GM23338 (cell line): ENCODE data around the gene ERMP1. TPM values are rescaled to one million over a fixed set of nuclear protein-coding genes. Genes with fewer than 3 reads are reported as not detected.

ENCODE experiments used
- ATAC-seq: fragments of 200-7000 bp; cut with Tn5 transposase; 3 replicates; pipeline ENCODE4 v1.9.1; 2020
- DNase-seq: peaks from one replicate; pipeline ENCODE4 v3.0.0-alpha.2; 2015; ENCODE audit warnings: low spot score
- H2AFZ ChIP-seq: fragments of 200-600 bp; sonication (generic); 2 replicates; pipeline ENCODE4 v1.8.0; 2016; ENCODE audit warnings: antibody characterized with exemption, mild to moderate bottlenecking, moderate library complexity
- H3F3A ChIP-seq: fragments of 200-600 bp; sonication (generic); replicated peaks from 2 replicates; pipeline ENCODE4 v1.8.0; 2017; ENCODE audit warnings: antibody characterized with exemption, mixed run types, low read depth
- H3K27ac ChIP-seq: fragments of 200-600 bp; sonication (generic); 2 replicates; pipeline ENCODE4 v1.6.1; 2016; ENCODE audit warnings: low read depth
- H3K27me3 ChIP-seq: fragments of 200-600 bp; sonication (generic); 2 replicates; pipeline ENCODE4 v1.8.0; 2016; ENCODE audit warnings: mild to moderate bottlenecking, mixed run types, moderate library complexity; ENCODE audit not compliant: insufficient read depth
- H3K36me3 ChIP-seq: fragments of 200-600 bp; sonication (generic); 2 replicates; pipeline ENCODE4 v1.8.0; 2016; ENCODE audit warnings: mild to moderate bottlenecking; ENCODE audit not compliant: insufficient read depth
- H3K4me1 ChIP-seq: fragments of 200-600 bp; sonication (generic); 2 replicates; pipeline ENCODE4 v1.8.0; 2016; ENCODE audit warnings: mild to moderate bottlenecking, moderate library complexity; ENCODE audit not compliant: insufficient read depth
- H3K4me2 ChIP-seq: fragments of 200-600 bp; sonication (generic); 2 replicates; pipeline ENCODE4 v1.7.1; 2017; ENCODE audit warnings: mixed run types
- H3K4me3 ChIP-seq: fragments of 200-600 bp; sonication (generic); 2 replicates; pipeline ENCODE4 v1.6.1; 2016; ENCODE audit warnings: mixed run types
- H3K79me2 ChIP-seq: fragments of 200-600 bp; sonication (generic); replicated peaks from 2 replicates; pipeline ENCODE4 v1.8.0; 2017; ENCODE audit warnings: mild to moderate bottlenecking; ENCODE audit not compliant: insufficient read depth
- H3K9me2 ChIP-seq: fragments of 200-600 bp; sonication (generic); 2 replicates; pipeline ENCODE4 v1.8.0; 2017; ENCODE audit not compliant: insufficient read depth
- H4K20me1 ChIP-seq: fragments of 200-600 bp; sonication (generic); replicated peaks from 2 replicates; pipeline ENCODE4 v1.8.0; 2017; ENCODE audit warnings: mild to moderate bottlenecking; ENCODE audit not compliant: insufficient read depth
- H3K27ac Mint-ChIP-seq: 2 replicates; pipeline ENCODE4 v1.8.0; 2020; ENCODE audit warnings: inconsistent platforms, mild to moderate bottlenecking, moderate library complexity, mixed read lengths
- H3K27me3 Mint-ChIP-seq: 3 replicates; pipeline ENCODE4 v1.8.0; 2022; ENCODE audit warnings: low read depth, mild to moderate bottlenecking, moderate library complexity, mixed read lengths, inconsistent platforms; ENCODE audit not compliant: insufficient read depth, poor library complexity
- H3K36me3 Mint-ChIP-seq: 3 replicates; pipeline ENCODE4 v1.8.0; 2021; ENCODE audit warnings: low read depth, mild to moderate bottlenecking, inconsistent platforms, moderate library complexity, mixed read lengths
- H3K4me1 Mint-ChIP-seq: 3 replicates; pipeline ENCODE4 v1.8.0; 2020; ENCODE audit warnings: mild to moderate bottlenecking, inconsistent platforms, mixed read lengths
- H3K4me3 Mint-ChIP-seq: 3 replicates; pipeline ENCODE4 v1.8.0; 2021; ENCODE audit warnings: moderate library complexity, mild to moderate bottlenecking, inconsistent platforms, mixed read lengths
- H3K9me3 Mint-ChIP-seq: 3 replicates; pipeline ENCODE4 v1.8.0; 2020; ENCODE audit warnings: moderate library complexity, mild to moderate bottlenecking, inconsistent platforms, mixed read lengths
- CREB1 ChIP-seq: fragments of 250-450 bp; sonication (Bioruptor Pico); IDR thresholded peaks from 2 replicates; pipeline ENCODE4 v1.5.0; 2020; ENCODE audit warnings: low read depth, mild to moderate bottlenecking, moderate library complexity
- ETS1 ChIP-seq: IDR thresholded peaks from 2 replicates; pipeline ENCODE4 v1.6.1; 2016; ENCODE audit warnings: antibody characterized with exemption
- EZH2phosphoT487 ChIP-seq: fragments of 200-600 bp; sonication (generic); IDR thresholded peaks from one replicate; pipeline ENCODE4 v1.8.1; 2018; ENCODE audit warnings: antibody characterized with exemption; ENCODE audit not compliant: unreplicated experiment
- NANOG ChIP-seq: IDR thresholded peaks from 2 replicates; pipeline ENCODE4 v1.6.1; 2016; ENCODE audit warnings: antibody characterized with exemption, borderline replicate concordance
- REST ChIP-seq: IDR thresholded peaks from one replicate; pipeline ENCODE4 v1.6.1; 2018; ENCODE audit warnings: antibody characterized with exemption; ENCODE audit not compliant: unreplicated experiment
- STAT1 ChIP-seq: IDR thresholded peaks from one replicate; pipeline ENCODE4 v1.6.1; 2016; ENCODE audit warnings: antibody characterized with exemption; ENCODE audit not compliant: unreplicated experiment
- ZNF114 ChIP-seq: fragments of 250-450 bp; sonication (Bioruptor Pico); IDR thresholded peaks from 2 replicates; pipeline ENCODE4 v1.5.0; 2020; ENCODE audit warnings: mild to moderate bottlenecking, moderate library complexity
- ZNF331 ChIP-seq: fragments of 250-450 bp; sonication (Bioruptor Pico); IDR thresholded peaks from 2 replicates; pipeline ENCODE4 v1.5.0; 2020; ENCODE audit warnings: low read depth, mild to moderate bottlenecking, moderate library complexity
- ZNF462 ChIP-seq: fragments of 250-450 bp; sonication (Bioruptor Pico); IDR thresholded peaks from 2 replicates; pipeline ENCODE4 v1.5.0; 2020; ENCODE audit warnings: mild to moderate bottlenecking, moderate library complexity
- polyA plus RNA-seq: library from polyadenylated mRNA; unstranded; fragments of >200 nt; fragmentation: Nextera tagmentation; extraction: Ambion mirVana; gene quantifications from 2 replicates; pipeline ENCODE4 v1.2.1, GENCODE V29; 2016
- total RNA-seq: library from RNA; depleted of rRNA; stranded (reverse); fragments of >200 nt; shearing (Covaris generic); gene quantifications from 2 replicates; pipeline ENCODE4 v1.2.3, GENCODE V29; 2014

ERMP1 gene
- total and polyA plus RNA-seq, 2 experiments from 2014 or later, result 5.3 to 23.4 TPM

GRCh38 chr9:5762421-5762820 is 70.5 kb downstream of the ERMP1 start:
- H3K4me3 Mint-ChIP-seq, result no peak overlapping the region
- TF ChIP-seq ZNF114 (CRISPR knock-in tag) (no peak), NANOG (no peak)
- H3K27me3 ChIP-seq, result no peaks in the 10 kb centered on the region
- no peaks in the 10 kb centered on the region for H3K27me3 Mint-ChIP-seq
- H3K4me1 Mint-ChIP-seq, result peaks cover 7% of the 10 kb centered on the region
- DNase-seq (no peak), ATAC-seq (no peak)
- H3K4me2 ChIP-seq, result no peak overlapping the region
- H3K4me3 ChIP-seq, result no peak overlapping the region
- H3K9me3 Mint-ChIP-seq, result no peaks in the 10 kb centered on the region
- no peaks in the 10 kb centered on the region; the same call in 1 of the 2 replicates for H3K4me1 ChIP-seq
- no peak overlapping the region for H3K27ac Mint-ChIP-seq
- peaks cover 62% of the 10 kb centered on the region for H3K36me3 Mint-ChIP-seq
- peaks cover 5% of the 10 kb centered on the region; the same call in 1 of the 2 replicates for H4K20me1 ChIP-seq
- H3K9me2 ChIP-seq, result no peaks in the 10 kb centered on the region
- H3K36me3 ChIP-seq, result peaks cover 20% of the 10 kb centered on the region
- H3K79me2 ChIP-seq, result no peaks in the 10 kb centered on the region
- no peak overlapping the region for H3K27ac ChIP-seq
- H2AFZ ChIP-seq, result no peak overlapping the region
- no peaks in the 10 kb centered on the region for H3F3A ChIP-seq

- H3F3A ChIP-seq, result no peaks in the 10 kb centered on the region
- H3K79me2 ChIP-seq, result no peaks in the 10 kb centered on the region
- Mint-ChIP-seq H3K4me1 (peaks cover 7% of the 10 kb centered on the region), H3K27me3 (no peaks in the 10 kb centered on the region), H3K4me3 (no peak overlapping the region), H3K36me3 (peaks cover 51% of the 10 kb centered on the region), H3K9me3 (no peaks in the 10 kb centered on the region), H3K27ac (no peak overlapping the region)
- H3K4me2 ChIP-seq, result no peak overlapping the region
- peaks cover 1% of the 10 kb centered on the region; the same call in 1 of the 2 replicates for H4K20me1 ChIP-seq
- no peaks in the 10 kb centered on the region for H3K27me3 ChIP-seq
- no peaks in the 10 kb centered on the region; the same call in 1 of the 2 replicates for H3K4me1 ChIP-seq
- no peak for DNase-seq
- H3K9me2 ChIP-seq, result no peaks in the 10 kb centered on the region
- no peak for ATAC-seq
- H3K4me3 ChIP-seq, result no peak overlapping the region
- H2AFZ ChIP-seq, result no peak overlapping the region
- peaks cover 20% of the 10 kb centered on the region; the same call in 1 of the 2 replicates for H3K36me3 ChIP-seq
- H3K27ac ChIP-seq, result no peak overlapping the region; the same call in 1 of the 2 replicates
- TF ChIP-seq ZNF331 (CRISPR knock-in tag), result no peak
- TF ChIP-seq ETS1, result no peak
- TF ChIP-seq ZNF114 (CRISPR knock-in tag), result no peak
- no peak for TF ChIP-seq REST
- TF ChIP-seq NANOG, result no peak
- no peak for TF ChIP-seq EZH2phosphoT487
- no peak for TF ChIP-seq ZNF462 (CRISPR knock-in tag)
- TF ChIP-seq CREB1 (CRISPR knock-in tag), result no peak
- TF ChIP-seq STAT1, result no peak
Observed at GRCh38 chr9:5760338-5760737, 72.6 kb downstream of the ERMP1 start.
